K562 (cell line): ENCODE data around the gene PSMC4. TPM values are rescaled to one million over a fixed set of nuclear protein-coding genes. Genes with fewer than 3 reads are reported as not detected.

Experiments
- ATAC-seq: fragments of 200-7000 bp; cut with Tn5 transposase; 3 replicates; pipeline ENCODE4 v1.9.1; 2020; ENCODE audit warnings: moderate library complexity
- BruUV-seq: library from RNA; stranded (reverse); fragments of 400-500 nt; replicated peaks from 2 replicates; lab custom pipeline; 2021; lab: Mats Ljungman, UMichigan
- CTCF ChIA-PET: fragments of 300-600 bp; formaldehyde crosslinking; extraction: SDS; loops from one replicate; lab custom pipeline; 2021; ENCODE audit warnings: low intra/inter-chr PET ratio; lab: Yijun Ruan, JAX
- POLR2A ChIA-PET: fragments of 300-600, 350-650 bp; sonication (Branson Sonifier 250); formaldehyde crosslinking; extraction: SDS; loops from one replicate; lab custom pipeline; 2021; ENCODE audit warnings: antibody characterized with exemption, inconsistent platforms; lab: Yijun Ruan, JAX
- DNase-seq, 4 experiments: peaks; one replicate each; pipeline versions ENCODE4 v3.0.0 to v3.0.0-alpha.2; 2011 to 2018; ENCODE audit warnings: low spot score in 3 of 4, mixed read lengths in 3 of 4; ENCODE audit errors: extremely low read depth in 1 of 4
- FAIRE-seq: peaks from 2 replicates; lab custom pipeline; 2011; peaks lifted over from hg19 to GRCh38; lab: Jason Lieb, UNC
- H2AFZ ChIP-seq: 2 replicates; pipeline ENCODE4 v1.6.0; 2011; ENCODE audit warnings: low read depth, low read length, control low read depth, inconsistent platforms
- H3K27ac ChIP-seq: fragments of 200-600 bp; 3 replicates; pipeline ENCODE4 v1.8.0; 2011; ENCODE audit warnings: low read depth, mild to moderate bottlenecking, control low read depth, inconsistent platforms, low read length, moderate library complexity, mixed read lengths; ENCODE audit errors: extremely low read depth
- H3K27me3 ChIP-seq, 2 experiments: fragments of 300-600 bp in 1 of 2; 2 replicates in 1 of 2; 3 replicates in 1 of 2; pipeline versions ENCODE4 v1.6.0 to v1.8.0; 2011; ENCODE audit warnings: inconsistent platforms in 2 of 2, low read length in 2 of 2, mild to moderate bottlenecking in 1 of 2, mixed read lengths in 1 of 2, moderate library complexity in 1 of 2; ENCODE audit not compliant: control insufficient read depth in 2 of 2, insufficient read depth in 2 of 2
- H3K36me3 ChIP-seq: fragments of 300-600 bp; 3 replicates; pipeline ENCODE4 v1.8.0; 2011; ENCODE audit warnings: mild to moderate bottlenecking, low read length, inconsistent platforms; ENCODE audit not compliant: control insufficient read depth, insufficient read depth
- H3K4me1 ChIP-seq, 2 experiments: fragments of 200-600 bp in 1 of 2; replicated peaks in 1 of 2; 2 replicates in 1 of 2; 3 replicates in 1 of 2; pipeline versions ENCODE4 v1.5.1 to v1.8.0; 2011; ENCODE audit warnings: inconsistent platforms in 2 of 2, low read length in 2 of 2, mild to moderate bottlenecking in 1 of 2, mixed read lengths in 1 of 2, moderate library complexity in 1 of 2; ENCODE audit not compliant: control insufficient read depth in 2 of 2, insufficient read depth in 2 of 2
- H3K4me2 ChIP-seq: 2 replicates; pipeline ENCODE4 v1.6.1; 2011; ENCODE audit warnings: low read length, control low read depth, inconsistent platforms, mixed read lengths; ENCODE audit not compliant: insufficient read depth
- H3K4me3 ChIP-seq: fragments of 200-600 bp; sonication (generic), shearing (Covaris generic); 2 replicates; pipeline ENCODE4 v1.5.1; 2016; ENCODE audit warnings: control low read depth, inconsistent platforms
- H3K79me2 ChIP-seq: fragments of 200-600 bp; 3 replicates; pipeline ENCODE4 v1.8.0; 2011; ENCODE audit warnings: low read length, inconsistent platforms; ENCODE audit not compliant: control insufficient read depth, insufficient read depth
- H3K9ac ChIP-seq, 2 experiments: 2 replicates each; pipeline versions ENCODE4 v1.6.0 to v1.6.1; 2011; ENCODE audit warnings: low read depth in 2 of 2, low read length in 2 of 2, control low read depth in 1 of 2, inconsistent platforms in 1 of 2, mild to moderate bottlenecking in 1 of 2, mixed read lengths in 1 of 2; ENCODE audit not compliant: insufficient read depth in 1 of 2
- H3K9me1 ChIP-seq: one replicate; pipeline ENCODE4 v1.6.0; 2011; ENCODE audit warnings: inconsistent platforms, mild to moderate bottlenecking, low read length, moderate library complexity; ENCODE audit not compliant: control insufficient read depth, insufficient read depth
- H3K9me3 ChIP-seq: replicated peaks from 2 replicates; pipeline ENCODE4 v1.5.1; 2011; ENCODE audit warnings: low read depth, low read length, inconsistent platforms; ENCODE audit not compliant: control insufficient read depth, insufficient read depth
- H4K20me1 ChIP-seq: replicated peaks from 2 replicates; pipeline ENCODE4 v1.6.1; 2011; ENCODE audit warnings: low read length, inconsistent platforms, mixed read lengths; ENCODE audit not compliant: control insufficient read depth, insufficient read depth
- CBFA2T2 ChIP-seq: fragments of 450-650 bp; conservative IDR thresholded peaks from 2 replicates; pipeline ENCODE4 v1.6.1; 2017; ENCODE audit warnings: mild to moderate bottlenecking
- CHD4 ChIP-seq: fragments of 200-600 bp; sonication (generic); IDR thresholded peaks from 3 replicates; pipeline ENCODE4 v1.6.1; 2012; ENCODE audit warnings: low read depth, mild to moderate bottlenecking, mixed read lengths, low read length, inconsistent platforms; ENCODE audit not compliant: insufficient read depth, insufficient replicate concordance, poor library complexity, severe bottlenecking
- CREM ChIP-seq: IDR thresholded peaks from 2 replicates; pipeline ENCODE4 v1.6.1; 2014; ENCODE audit warnings: antibody characterized with exemption, low read depth
- MBD2 ChIP-seq: sonication (generic); IDR thresholded peaks from 2 replicates; pipeline ENCODE4 v1.6.1; 2016; ENCODE audit warnings: low read depth, borderline replicate concordance
- MIER1 ChIP-seq: fragments of 450-650 bp; IDR thresholded peaks from 2 replicates; pipeline ENCODE4 v1.6.1; 2016; ENCODE audit warnings: antibody characterized with exemption, mild to moderate bottlenecking, low read depth
- MXI1 ChIP-seq: IDR thresholded peaks from 2 replicates; pipeline ENCODE4 v1.6.1; 2011; ENCODE audit warnings: low read depth, mild to moderate bottlenecking, improper control_type of control experiment, low read length
- PHF20 ChIP-seq: fragments of 450-650 bp; IDR thresholded peaks from 2 replicates; pipeline ENCODE4 v1.6.1; 2018; ENCODE audit not compliant: partially characterized antibody
- RUNX1 ChIP-seq: sonication (generic); IDR thresholded peaks from 2 replicates; pipeline ENCODE4 v1.6.1; 2016; ENCODE audit warnings: antibody characterized with exemption, low read depth
- SMARCA5 ChIP-seq: fragments of 450-650 bp; IDR thresholded peaks from 2 replicates; pipeline ENCODE4 v1.6.1; 2016
- ZBTB1 ChIP-seq: sonication (generic); formaldehyde crosslinking; IDR thresholded peaks from 2 replicates; pipeline ENCODE4 v1.8.1; 2023; ENCODE audit warnings: missing genetic modification reagents, low read depth, mild to moderate bottlenecking, borderline replicate concordance
- ZFP30 ChIP-seq: fragments of 250-450 bp; sonication (Bioruptor Pico); IDR thresholded peaks from 2 replicates; pipeline ENCODE4 v1.8.0; 2022; ENCODE audit warnings: moderate library complexity, mild to moderate bottlenecking, inconsistent platforms, borderline replicate concordance
- ZFP36 ChIP-seq: fragments of 150-350 bp; IDR thresholded peaks from 2 replicates; pipeline ENCODE4 v1.6.1; 2018; ENCODE audit warnings: low read length, low read depth; ENCODE audit not compliant: partially characterized antibody
- ZNF384 ChIP-seq: IDR thresholded peaks from 2 replicates; pipeline ENCODE4 v1.6.1; 2012; ENCODE audit warnings: low read depth, low read length, improper control_type of control experiment
- ZNF408 ChIP-seq: fragments of 250-450 bp; sonication (Bioruptor Pico); IDR thresholded peaks from 2 replicates; pipeline ENCODE4 v1.4.0; 2020; ENCODE audit warnings: low read depth, mild to moderate bottlenecking, moderate library complexity
- WGBS: fragments of 100-300 bp; shearing (Covaris generic); methylation state at CpG from one replicate; pipeline ENCODE4 v1.1.6; 2016; ENCODE audit warnings: low coverage, mixed read lengths; ENCODE audit not compliant: insufficient coverage; ENCODE audit errors: missing lambda C conversion rate; 5-methylcytosine and 5-hydroxymethylcytosine counted together
- in situ Hi-C: fragments of 300-500 bp; cut with MboI; formaldehyde crosslinking; loops from 4 replicates; pipeline ENCODE4 v1.15.0; 2018; ENCODE audit warnings: inconsistent platforms, mixed read lengths
- intact Hi-C: fragments of 100-400 bp; cut with micrococcal nuclease; formaldehyde crosslinking; loops from 2 replicates; pipeline ENCODE4 v1.14.2; 2022
- polyA plus RNA-seq, 8 experiments: library from polyadenylated mRNA; depleted of rRNA in 4 of 8; stranded (reverse) in 5 of 8; unstranded in 3 of 8; fragments of >200 nt; fragmentation: Nextera tagmentation in 2 of 8; fragmentation: Illumina TruSeq in 1 of 8; extraction: Ambion mirVana in 2 of 8; extraction: Trizol in 1 of 8; gene quantifications; 2 replicates each; pipeline versions ENCODE4 v1.2.1 to v1.2.3, GENCODE V29; 2011 to 2014; ENCODE audit warnings: inconsistent platforms in 1 of 8, missing spikeins in 1 of 8
- total RNA-seq, 7 experiments: library from RNA; depleted of rRNA in 6 of 7; stranded (reverse); fragments of >200 nt in 6 of 7; fragmentation: Illumina TruSeq in 2 of 7; extraction: Trizol in 2 of 7; gene quantifications; 2 replicates each; pipeline versions ENCODE4 v1.2.1 to v1.2.3, GENCODE V29; 2011 to 2021; ENCODE audit warnings: low replicate concordance in 1 of 7
- TF ChIP-seq, protein P1 (sequence below): fragments of 250-450 bp; sonication (Bioruptor Pico); IDR thresholded peaks from 2 replicates; pipeline ENCODE4 v1.5.0; 2021
- TF ChIP-seq, protein P2 (sequence below): sonication (generic); formaldehyde crosslinking; IDR thresholded peaks from 2 replicates; pipeline ENCODE4 v1.8.1; 2022; ENCODE audit warnings: missing genetic modification reagents
- TF ChIP-seq, protein P3 (sequence below): IDR thresholded peaks from 2 replicates; pipeline ENCODE4 v1.6.1; 2016; ENCODE audit warnings: missing genetic modification characterization, missing compliant biosample characterization

Gene PSMC4
- total and polyA plus RNA-seq, 9 of the 15 experiments (the other 6 are each of a cell fraction or from before 2014, with no cell fraction given) = 45.9 to 475 (median 142) TPM

DNA sequence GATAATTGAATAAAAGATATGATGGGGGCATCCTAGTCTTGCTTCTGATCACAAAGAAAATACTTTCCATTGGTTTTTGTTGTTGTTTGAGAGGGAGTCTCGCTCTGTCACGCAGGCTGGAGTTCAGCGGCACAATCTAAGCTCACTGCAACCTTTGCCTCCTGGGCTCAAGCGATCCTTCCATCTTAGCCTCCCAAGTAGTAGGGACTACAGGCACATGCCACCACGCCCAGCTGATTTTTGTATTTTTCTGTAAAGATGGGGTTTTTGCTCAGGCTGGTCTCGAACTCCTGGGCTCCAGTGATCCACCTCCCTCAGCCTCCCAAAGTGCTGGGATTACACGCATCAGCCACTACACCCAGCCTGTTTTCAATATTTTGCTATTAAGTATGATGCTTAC lies 17.1 kb upstream of the PSMC4 start:
- in situ Hi-C loops (no loop called here), intact Hi-C loops (no loop called here)
- no peaks in the 10 kb centered on the region for H3K36me3 ChIP-seq
- ChIA-PET CTCF (no interaction called here), POLR2A (interaction anchor here (0.6 to 2.2 kb wide), 3 partner anchors 14 to 20 kb away, joined by 3 to 10 read pairs (median 5); partner anchors contain the start of gene PSMC4)
- H4K20me1 ChIP-seq = no peaks in the 10 kb centered on the region
- H3K9me3 ChIP-seq = no peaks in the 10 kb centered on the region
- H2AFZ ChIP-seq = no peak overlapping the region
- no TSS peak for BruUV-seq
- H3K27me3 ChIP-seq = peaks cover 3% of the 10 kb centered on the region in 2 experiments; a peak in 2 of 5 replicates
- WGBS = 10% methylated on average over 7 of the region's 7 CpGs
- no peaks in the 10 kb centered on the region for H3K79me2 ChIP-seq
- FAIRE-seq = no peak
- no peak overlapping the region for H3K27ac ChIP-seq
- no peaks in the 10 kb centered on the region for H3K9me1 ChIP-seq
- no peaks in the 10 kb centered on the region for H3K4me1 ChIP-seq
- TF ChIP-seq ZFP30 (CRISPR knock-in tag) (no peak), PHF20 (no peak), MXI1 (no peak), ZNF384 (no peak), CBFA2T2 (no peak), ZNF408 (no peak), CHD4 (no peak), MBD2 (no peak), ZFP36 (no peak), ZBTB1 (CRISPR knock-in tag) (no peak), CREM (no peak), SMARCA5 (no peak), RUNX1 (no peak), MIER1 (no peak)
- TF ChIP-seq, protein P1, sequence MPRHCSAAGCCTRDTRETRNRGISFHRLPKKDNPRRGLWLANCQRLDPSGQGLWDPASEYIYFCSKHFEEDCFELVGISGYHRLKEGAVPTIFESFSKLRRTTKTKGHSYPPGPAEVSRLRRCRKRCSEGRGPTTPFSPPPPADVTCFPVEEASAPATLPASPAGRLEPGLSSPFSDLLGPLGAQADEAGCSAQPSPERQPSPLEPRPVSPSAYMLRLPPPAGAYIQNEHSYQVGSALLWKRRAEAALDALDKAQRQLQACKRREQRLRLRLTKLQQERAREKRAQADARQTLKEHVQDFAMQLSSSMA (CRISPR knock-in tag) = no peak
- TF ChIP-seq, protein P2, sequence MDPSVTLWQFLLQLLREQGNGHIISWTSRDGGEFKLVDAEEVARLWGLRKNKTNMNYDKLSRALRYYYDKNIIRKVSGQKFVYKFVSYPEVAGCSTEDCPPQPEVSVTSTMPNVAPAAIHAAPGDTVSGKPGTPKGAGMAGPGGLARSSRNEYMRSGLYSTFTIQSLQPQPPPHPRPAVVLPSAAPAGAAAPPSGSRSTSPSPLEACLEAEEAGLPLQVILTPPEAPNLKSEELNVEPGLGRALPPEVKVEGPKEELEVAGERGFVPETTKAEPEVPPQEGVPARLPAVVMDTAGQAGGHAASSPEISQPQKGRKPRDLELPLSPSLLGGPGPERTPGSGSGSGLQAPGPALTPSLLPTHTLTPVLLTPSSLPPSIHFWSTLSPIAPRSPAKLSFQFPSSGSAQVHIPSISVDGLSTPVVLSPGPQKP (CRISPR knock-in tag) = no peak
- TF ChIP-seq, protein P3, sequence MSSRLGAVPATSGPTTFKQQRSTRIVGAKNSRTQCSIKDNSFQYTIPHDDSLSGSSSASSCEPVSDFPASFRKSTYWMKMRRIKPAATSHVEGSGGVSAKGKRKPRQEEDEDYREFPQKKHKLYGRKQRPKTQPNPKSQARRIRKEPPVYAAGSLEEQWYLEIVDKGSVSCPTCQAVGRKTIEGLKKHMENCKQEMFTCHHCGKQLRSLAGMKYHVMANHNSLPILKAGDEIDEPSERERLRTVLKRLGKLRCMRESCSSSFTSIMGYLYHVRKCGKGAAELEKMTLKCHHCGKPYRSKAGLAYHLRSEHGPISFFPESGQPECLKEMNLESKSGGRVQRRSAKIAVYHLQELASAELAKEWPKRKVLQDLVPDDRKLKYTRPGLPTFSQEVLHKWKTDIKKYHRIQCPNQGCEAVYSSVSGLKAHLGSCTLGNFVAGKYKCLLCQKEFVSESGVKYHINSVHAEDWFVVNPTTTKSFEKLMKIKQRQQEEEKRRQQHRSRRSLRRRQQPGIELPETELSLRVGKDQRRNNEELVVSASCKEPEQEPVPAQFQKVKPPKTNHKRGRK (tag) = no peak
- TF ChIP-seq, all 486 proteins: peak for 0
- ATAC-seq = no peak
- no peak overlapping the region for H3K9ac ChIP-seq
- H3K4me2 ChIP-seq = no peak overlapping the region
- no peak overlapping the region for H3K4me3 ChIP-seq
- DNase-seq = no peak
